GM18499 (cell line): ENCODE measurements around the gene TGDS.
"Not testable (repeated sequence)": the region's sequence is repeated elsewhere in the genome, so short reads cannot be mapped to it uniquely, and the experiment has no call there.

Source experiments
- ATAC-seq: cut with Tn5 transposase; IDR thresholded peaks from one replicate; pipeline ENCODE4 v1.9.1; 2021; ENCODE audit warnings: moderate number of reproducible peaks; ENCODE audit not compliant: insufficient read depth, unreplicated experiment

Gene TGDS, protein sequence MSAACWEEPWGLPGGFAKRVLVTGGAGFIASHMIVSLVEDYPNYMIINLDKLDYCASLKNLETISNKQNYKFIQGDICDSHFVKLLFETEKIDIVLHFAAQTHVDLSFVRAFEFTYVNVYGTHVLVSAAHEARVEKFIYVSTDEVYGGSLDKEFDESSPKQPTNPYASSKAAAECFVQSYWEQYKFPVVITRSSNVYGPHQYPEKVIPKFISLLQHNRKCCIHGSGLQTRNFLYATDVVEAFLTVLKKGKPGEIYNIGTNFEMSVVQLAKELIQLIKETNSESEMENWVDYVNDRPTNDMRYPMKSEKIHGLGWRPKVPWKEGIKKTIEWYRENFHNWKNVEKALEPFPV

DNA sequence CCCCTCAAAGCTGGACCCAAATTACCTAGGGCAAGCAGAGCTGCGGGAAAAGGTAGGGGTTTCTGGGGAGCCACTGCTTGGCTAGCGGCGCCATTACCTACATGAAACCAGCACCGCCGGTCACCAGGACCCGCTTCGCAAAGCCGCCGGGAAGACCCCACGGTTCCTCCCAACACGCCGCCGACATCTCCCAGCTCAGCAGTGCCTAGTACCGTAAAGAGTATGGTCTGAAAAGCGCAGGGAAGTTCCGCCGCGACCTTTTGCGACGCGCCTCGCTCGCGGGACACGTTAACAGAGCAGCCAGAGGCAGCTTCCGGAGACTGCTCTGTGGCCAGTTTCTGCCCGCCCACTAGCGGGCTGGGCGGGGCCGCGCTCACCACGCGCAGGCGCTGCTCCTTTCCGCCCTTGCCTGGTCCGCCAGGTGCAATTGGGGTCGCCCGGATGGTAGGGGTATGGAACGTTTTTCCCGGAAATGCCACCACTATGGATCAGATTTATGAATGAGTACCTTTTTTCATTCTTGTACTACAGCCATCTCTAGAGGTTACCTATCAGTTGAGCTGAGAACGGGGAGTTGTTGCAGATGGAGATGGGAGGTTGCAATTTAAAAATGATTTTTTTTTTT, at the start of gene TGDS:
Gene TGDS (minus strand): TSS at position 203 of the 625 bp plus-strand sequence. CDS start 16 bp downstream, at position 187.
- ATAC-seq = peak; percentile 85

DNA sequence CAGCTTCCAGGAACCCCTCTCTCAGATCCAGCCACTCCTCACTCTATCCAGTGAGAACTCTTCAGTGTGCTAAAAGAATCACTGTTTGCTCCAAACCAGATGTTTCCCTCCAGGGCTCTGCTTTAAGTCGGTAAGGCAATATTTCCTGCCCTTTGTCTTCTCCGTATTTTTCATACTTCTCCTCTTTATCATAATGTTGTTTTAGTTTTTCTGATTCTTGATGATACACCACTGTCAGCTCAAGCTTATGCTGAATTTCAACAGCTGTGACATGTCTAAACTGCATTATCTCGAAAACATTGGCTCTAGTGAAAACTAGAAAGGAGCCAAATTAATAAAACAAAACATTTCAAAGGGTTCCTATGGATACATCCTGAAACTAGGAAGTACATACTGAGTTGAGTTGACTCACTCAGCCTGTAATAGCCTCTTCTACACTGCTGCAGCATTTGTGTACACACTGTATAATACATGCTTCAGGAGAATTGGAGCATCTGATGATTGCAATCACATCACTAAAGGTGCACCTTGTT, 45.5 kb upstream of the TGDS start:
- no peak for ATAC-seq

DNA sequence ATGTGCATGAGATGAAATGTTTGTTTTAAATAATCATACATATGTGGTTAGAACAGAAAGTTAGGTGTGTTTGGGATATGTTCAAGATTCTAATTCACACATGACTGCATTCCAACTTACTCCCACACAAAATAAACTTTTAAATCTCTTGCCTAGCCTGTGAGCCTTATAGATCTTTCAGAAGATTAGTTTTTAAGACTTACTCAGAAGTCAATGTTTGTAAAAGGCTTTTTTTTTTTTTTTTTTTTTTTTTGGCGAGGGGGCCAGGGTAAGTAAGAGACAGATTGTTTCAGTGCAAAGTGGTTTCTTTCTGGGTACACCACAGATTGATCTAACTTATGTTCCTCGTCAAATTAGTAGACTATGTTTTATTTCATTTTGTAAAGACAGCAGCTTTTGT, 44.8 kb upstream of the TGDS start:
- no peak for ATAC-seq

DNA sequence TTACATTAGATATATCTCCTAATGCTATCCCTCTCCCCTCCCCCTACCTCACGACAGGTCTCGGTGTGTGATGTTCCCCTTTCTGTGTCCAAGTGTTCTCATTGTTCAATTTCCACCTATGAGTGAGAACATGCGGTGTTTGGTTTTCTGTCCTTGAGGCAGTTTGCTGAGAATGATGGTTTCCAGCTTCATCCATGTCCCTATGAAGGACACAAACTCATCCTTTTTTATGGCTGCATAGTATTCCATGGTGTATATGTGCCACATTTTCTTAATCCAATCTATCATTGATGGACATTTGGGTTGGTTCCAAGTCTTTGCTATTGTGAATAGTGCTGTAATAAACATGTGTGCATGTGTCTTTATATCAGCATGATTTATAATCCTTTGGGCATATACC, 41.7 kb upstream of the TGDS start:
- not testable (repeated sequence) for ATAC-seq

DNA sequence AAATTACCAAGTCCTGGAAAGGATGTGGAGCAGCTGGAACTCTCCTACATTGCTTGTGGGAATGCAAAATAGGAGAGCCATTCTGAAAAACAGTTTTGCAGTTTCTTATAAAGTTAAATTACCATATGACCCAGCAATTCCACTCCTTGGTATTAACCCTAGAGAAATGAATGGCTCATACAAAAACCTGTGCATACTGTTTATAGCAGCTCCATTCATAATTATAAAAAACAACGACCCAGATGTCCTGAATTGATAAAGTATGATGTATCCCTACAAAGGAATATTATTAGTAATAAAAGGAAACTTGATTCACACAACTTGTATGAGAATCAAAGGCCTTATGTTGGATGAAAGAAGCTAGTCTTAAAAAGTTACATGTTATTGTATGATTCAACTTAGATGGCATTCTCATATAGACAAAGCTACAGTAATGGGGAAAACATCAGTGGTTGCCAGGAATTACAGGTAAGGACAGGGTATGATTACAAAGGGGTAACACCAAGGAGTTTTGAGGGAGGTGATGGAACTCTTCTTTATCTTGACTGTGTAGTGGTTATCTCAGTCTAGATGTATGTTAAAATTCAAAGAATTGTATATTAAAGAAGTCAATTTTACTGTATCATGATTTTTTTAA, 41.1 kb upstream of the TGDS start:
- no peak for ATAC-seq

DNA sequence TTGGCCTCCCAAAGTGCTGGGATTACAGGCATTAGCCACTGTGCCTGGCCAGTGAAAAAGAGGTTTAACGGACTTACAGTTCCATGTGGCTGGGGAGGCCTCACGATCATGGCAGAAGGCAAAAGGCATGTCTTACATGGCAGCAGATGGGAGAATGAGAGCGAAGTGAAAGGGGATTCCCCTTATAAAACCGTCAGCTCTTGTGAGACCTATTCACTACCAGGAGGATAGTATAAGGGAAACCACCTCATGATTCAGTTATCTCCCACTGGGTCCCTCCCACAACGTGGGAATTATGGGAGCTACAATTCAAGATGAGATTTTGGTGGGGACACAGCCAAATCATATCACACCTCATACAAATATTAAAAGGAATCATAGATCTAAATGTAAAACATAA, 40.1 kb upstream of the TGDS start:
- ATAC-seq = not testable (repeated sequence)

DNA sequence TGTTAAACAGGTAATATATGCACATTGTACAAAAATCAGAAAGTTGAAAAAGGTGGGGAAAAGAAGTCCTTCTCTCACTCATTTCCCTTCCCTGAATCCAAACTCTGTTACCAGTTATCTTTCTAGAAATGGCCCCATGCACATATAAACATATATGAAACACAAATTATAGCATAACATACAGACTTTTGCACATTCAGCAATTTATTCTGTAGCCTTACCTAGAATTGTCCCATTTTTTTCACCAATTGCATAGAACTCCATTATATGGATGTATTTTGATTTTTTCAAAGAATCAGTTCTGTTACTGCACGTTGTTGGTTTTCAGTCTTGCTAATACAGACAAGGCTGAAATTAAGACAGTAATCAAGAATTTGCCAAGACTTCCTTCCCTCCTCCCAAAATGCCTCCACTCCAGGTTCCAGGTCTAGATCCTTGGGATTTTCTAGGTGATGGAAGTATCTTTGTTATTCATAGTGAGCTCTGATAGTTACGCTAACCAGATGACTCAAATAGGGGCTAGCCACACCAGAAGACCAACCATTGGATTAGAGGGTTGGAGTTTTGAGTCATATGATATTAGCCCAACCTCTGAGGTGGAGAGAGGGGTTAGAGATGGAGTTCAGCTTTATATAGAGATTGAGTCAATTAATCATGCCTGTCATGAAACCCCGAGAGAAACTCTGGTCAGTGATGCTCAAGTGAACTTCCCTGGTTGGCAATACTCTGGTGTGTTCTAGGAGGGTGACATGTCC, 36.5 kb upstream of the TGDS start:
- no peak for ATAC-seq

DNA sequence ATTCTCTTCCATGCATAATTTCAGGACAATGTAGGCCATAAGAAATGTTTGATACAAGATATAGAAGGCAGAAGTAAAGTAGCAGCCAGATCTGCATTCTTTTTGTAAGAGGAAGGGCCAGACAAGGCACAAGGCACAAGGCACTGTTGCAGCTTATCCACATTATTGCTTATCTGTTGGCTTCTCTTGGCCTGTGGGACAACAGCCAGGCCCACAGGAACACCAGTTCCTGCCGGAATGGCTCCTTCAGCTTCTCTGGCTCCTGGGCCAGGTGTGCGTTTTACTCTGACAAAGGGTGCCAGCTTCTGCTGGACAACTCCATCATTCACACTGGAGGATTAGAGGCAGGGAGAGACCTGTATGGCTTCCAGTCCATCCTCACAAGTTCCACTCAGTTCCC, 34.9 kb upstream of the TGDS start:
- no peak for ATAC-seq

DNA sequence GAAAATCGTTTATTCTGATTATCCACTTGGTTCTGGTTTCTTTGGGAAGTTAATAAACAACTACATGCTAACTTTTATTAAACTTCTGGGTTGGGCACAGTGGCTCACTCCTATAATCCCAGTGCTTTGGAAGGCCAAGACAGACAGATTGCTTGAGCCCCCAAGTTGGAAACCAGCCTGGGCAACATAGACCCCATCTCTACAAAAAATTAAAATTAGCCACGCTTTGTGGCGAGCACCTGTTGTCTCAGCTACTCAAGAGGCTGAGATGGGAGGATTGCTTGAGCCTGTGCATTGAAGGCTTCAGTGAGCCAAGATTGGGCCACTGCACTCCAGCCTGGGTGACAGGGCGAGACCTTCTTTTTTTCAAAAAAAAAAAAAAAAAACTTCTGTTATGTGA, 27.4 kb upstream of the TGDS start:
- no peak for ATAC-seq

DNA sequence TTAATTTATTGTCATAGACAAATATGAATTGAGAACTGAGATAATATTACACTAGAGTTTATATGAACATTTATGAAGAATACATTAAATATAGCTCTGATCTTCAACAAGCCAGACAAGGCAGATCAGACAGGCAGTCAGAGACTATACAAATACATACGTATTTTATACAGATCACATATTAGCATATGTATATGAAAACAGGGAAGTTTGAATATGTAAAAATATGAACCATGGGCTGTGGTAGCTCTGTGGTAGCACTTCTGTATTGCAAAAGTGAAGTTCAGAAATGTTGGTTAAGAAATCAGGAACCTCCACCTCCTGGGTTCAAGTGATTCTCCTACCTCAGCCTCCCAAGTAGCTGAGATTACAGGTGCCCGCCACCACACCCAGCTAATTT, 26.4 kb upstream of the TGDS start:
- no peak for ATAC-seq

DNA sequence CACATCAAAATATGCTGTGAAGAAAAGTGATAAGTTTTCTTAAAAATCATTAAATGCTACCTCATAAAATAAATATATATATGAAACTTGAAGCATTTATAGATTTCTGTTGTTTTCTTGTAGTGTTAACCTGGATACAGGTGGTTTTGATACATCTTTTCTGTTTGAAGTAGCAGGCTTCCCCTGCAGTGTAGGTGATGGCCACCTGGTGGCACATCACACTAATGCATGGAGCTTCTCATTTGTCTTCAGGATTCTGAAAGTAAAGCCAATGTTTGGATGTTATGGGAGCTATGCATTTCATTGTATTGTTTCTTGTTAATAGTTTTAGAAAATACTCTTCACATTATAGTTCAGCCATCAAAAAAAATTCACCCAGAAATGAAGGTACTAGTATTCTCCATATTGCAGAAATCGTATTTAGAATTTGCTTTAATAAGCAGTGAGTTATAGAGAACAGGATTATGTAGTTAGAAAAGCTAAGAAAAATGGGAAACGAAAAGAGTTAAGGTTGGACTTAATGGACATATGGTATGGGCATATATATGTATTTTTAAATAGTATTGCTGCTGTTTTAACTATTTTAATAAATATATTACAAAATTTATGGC, 24.4 kb upstream of the TGDS start:
- peak; percentile 80 for ATAC-seq

DNA sequence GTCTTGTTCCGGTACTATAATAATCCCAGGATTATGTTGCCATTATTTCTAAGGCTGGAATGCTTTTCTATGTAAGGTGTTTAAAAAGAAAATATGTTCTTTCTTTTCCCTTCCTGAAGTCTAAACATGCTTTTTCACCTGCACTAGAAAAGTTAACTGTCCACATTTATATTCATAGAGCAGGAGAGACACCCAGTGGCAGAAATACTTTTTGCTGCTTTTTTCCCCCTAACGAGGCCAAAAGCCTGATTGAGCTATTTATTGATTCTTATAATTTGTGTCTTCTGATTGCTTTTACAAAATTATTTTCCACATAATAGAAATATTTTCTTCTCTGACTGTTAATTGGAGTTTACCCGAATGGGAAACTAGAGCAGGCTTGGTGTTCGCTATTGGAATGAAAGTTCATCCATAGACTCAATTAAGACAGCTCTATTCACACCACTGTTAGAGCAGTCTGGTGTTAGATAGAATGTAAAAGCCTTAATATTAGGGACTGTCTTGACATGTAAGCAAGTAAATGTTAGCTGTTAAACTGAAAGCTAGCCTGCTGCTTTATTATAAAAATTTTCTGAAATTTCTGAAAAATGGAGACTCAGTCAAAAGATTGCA, 21.5 kb upstream of the TGDS start:
- ATAC-seq = no peak

DNA sequence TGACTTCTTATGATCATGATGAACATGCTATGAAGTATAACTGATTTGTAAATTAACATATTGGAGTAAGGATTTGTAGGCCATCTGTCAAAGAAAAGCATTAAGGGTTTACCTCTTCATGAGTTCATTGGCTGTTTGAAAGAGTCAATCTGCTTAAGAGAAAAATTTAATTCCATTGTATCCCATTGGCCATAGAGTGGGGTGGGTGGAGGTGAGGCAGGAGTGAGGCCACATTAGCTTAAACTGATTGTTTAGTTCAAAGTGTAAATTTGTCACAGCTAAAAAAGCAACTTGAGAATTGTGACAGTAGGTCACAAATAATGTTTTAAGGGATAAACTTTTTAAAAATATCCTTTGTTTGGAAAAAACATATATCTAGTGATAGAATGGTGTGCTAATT, 17.1 kb upstream of the TGDS start:
- ATAC-seq = no peak

DNA sequence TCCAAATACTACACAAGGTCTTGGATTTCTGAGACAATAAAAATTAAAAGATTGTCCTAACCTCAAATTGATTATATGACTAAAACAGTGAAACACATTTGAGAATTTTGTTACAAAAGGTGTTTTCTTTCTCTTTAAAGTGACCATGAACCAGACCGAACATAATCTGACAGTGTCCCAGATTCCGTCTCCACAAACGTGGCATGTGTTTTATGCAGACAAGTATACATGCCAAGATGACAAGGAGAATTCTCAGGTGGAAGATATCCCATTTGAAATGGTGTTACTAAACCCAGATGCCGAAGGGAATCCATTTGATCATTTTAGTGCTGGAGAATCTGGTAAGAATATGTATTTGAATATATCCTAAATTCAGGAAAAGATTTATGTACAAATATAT, 16.1 kb upstream of the TGDS start:
- no peak for ATAC-seq

DNA sequence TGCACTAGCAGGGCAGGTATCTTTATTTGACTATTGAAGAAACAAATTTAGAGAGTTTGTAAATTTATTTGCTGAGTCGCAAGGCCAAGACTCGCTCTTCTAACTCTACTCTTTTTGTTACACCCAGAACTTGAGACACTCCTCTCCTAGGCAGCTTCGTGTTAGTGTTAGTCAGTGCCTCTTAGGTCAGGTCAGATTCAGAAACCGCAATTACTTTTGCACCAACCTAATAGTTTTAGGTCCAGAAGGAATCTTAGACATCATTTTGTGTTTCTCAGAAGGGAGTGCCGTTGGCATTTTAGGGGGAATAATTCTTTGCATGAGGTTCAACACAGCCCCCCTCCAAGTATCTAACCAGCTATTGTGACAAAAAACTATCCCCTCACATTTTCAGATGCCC, 14.5 kb upstream of the TGDS start:
- no peak for ATAC-seq

DNA sequence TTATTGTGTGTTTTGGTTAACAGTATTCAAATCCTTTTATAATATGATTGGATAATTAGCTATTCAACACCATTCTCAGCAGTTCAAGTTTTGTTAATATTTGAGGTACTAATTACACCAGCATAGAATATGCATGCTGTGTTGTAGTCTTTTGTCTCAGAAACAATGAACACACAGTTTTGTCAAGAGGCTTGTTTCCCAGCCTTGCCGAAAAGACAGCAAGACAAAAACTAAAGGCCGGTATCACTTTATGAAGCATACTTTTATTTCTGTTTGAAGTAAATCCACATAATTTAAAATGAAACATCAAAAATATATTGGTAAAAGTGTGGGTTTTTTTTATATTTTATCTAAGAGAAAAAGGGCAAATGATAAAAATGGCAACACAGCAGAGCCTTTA, 13.2 kb upstream of the TGDS start:
- no peak for ATAC-seq

DNA sequence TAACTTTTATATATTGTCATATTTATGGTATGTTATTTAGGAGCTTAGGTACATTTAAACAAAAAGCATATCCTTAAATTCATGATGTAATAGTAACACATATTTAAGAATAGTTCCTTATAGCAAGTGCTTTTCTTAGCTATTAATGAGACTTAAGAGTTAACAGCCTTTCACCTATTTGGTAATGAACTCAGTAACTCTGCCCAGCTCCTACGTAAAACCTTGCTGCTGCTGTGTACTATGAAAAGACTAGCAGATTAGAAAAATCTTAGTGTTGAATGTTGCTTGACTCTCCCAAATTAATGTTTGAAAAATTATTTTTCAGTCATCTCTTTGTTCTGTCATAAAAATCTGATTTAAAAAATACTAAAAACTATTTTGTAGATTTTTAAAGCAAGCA, 12.6 kb upstream of the TGDS start:
- no peak for ATAC-seq

DNA sequence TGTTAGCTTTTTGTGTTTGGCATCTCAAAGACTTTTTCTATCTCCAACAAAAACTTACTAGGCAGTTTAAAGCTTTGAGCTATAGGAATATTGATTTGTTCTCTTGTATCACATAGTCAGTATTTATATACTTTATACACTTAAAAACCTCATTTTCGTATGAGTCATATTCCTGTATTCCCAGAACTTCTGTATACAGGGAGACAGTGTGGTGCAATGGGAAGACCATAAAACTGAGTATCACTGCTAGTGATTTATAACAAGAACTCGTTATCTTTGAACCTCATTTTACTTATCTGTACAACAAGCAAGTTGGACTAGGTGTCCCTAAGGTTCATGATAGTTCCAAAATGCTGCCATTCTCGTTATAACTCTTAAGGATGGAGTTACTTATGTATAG, 12.0 kb upstream of the TGDS start:
- no peak for ATAC-seq

DNA sequence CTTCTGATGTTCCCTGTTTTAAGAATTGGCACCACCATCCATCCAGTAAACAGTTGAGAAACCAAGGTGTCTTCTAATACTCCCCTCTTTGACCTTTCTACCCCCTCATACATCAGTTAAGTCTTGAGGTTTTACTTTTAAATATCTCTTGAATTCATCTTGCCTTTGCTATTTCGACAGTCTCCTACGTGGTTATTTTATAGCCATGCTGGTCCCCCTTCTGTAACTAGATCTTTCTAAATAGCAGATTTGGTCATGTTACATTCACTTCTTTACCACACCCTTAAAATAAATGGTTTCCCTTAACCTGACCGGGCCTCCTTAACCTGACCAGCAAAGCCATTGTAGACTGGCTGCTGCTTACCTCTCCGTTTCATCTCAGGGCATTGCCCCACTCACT, 11.1 kb upstream of the TGDS start:
- no peak for ATAC-seq

DNA sequence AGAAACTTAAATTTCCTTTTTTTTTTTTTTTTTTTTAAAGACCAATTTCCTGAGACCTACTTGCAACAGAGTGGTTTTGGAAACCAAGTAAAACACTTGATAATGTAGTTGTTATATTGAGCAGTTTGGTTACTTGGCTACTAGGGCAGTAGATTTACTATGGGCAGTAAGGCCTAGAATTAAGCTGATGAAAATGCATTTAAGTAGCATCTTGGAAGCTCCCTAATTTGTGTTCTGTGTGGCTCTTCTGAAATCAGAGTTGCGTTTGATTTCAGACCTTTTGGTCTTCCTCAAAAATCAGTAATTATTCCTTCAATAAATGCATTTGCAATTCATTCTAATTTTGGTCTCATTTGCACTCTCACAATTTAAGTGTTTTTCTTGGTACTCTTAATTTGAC, 6.5 kb upstream of the TGDS start:
- no peak for ATAC-seq
